Putamen (tissue), 1 donor: ENCODE measurements around the gene ZDHHC1.
"Not testable (repeated sequence)": the region's sequence is repeated elsewhere in the genome, so short reads cannot be mapped to it uniquely, and the experiment has no call there.

Experiments used
- DNase-seq: peaks from one replicate; pipeline ENCODE4 v3.0.0-alpha.2; 2016; ENCODE audit warnings: low spot score

The ZDHHC1 gene

GRCh38 chr16:67394155-67395104, 21.8 kb downstream of the ZDHHC1 start:
- DNase-seq, result no peak

DNA sequence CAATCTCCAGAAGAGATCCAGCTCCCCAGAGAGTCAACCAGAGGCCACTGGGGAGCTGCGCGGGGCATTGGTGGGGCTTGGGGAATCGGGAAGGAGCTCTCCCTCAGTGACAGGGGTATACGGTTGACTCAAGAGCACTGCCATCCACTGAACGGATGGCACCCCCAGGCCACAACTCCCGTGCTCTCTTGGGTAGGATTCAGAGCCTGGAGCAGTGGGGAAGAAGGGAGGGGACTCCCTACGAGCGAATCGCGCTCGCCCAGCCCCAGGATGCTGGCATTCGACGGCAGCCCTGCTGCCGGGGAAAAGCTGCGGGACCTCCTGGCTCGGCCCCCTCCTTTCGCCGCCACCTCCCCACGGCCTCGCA, 22.5 kb downstream of the ZDHHC1 start:
- DNase-seq, result no peak

DNA sequence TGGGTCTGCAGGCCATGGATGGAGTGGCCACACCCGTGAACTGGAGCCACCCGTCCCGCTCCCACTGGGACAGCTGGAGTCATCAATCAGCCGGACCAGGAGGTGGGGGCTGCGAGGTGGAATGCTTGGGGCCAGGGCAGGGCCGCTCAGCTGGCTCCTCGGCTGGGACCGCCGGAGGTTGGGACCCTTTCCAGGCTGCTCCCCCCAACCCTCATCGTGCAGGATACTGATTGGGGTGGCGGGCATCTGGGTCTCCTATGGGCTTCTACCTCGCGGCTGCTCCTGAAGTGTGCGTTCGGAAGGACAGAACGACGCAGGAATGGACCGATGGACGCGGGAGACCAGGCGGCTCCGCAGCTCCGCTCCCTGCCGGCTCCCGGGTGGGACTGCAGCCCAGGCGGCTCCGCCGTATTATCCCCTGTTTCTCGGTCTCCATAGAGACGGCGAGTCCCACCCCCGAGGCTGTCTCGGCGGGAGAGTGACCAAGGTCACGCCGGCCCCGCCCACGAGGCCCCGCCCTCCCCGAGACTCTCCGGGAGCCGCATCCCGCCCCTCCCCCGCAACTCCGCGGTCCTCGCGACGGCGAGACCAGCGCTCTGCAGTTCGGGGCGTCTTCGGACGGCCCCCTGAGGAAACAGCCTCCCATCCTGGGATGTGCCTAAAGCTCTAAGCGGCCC, 23.0 kb downstream of the ZDHHC1 start, which contains the start of gene TPPP3:
TSS of gene TPPP3 (minus strand) at position 388 of the 677 bp plus-strand sequence. CDS start 2,387 bp downstream, outside the sequence.
- peak; percentile 88 for DNase-seq

DNA sequence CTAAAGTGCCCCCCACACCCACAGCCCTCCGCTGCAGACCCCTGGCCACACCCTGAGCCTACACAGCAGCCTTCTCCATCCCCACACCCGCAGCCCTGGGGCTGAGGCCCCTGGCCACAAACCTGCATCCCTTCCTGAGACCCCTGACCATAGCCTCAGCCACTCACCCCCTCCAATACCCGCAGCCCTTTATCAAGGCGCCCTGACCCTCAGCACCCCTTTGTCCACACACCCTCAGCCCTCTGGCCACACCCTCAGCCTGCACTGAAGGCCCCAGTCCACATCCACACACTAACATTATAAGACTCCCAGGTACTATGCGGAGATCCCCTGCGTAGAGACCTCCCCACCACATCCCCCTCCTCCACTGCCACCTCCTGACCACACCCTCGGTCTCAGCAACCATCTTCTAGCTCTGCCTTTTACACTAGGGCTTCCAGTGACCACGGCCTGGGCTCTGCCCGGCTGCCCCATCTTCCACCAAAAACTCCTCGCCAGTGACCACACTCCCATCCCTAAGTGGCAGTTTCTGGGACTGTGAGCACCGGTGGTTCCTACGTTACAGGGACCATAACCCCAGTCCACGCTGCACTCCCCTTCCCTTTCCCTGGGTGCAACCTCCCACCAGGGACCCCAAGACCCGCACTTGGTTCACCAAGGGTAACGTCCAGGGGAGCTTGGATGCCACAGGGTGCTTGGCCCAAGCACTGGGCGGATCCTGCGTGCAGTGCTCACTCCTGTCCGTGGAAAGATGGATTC, 23.8 kb downstream of the ZDHHC1 start:
- DNase-seq, result no peak

GRCh38 chr16:67391424-67392300, 24.6 kb downstream of the ZDHHC1 start:
- DNase-seq, result peak; percentile 98

DNA sequence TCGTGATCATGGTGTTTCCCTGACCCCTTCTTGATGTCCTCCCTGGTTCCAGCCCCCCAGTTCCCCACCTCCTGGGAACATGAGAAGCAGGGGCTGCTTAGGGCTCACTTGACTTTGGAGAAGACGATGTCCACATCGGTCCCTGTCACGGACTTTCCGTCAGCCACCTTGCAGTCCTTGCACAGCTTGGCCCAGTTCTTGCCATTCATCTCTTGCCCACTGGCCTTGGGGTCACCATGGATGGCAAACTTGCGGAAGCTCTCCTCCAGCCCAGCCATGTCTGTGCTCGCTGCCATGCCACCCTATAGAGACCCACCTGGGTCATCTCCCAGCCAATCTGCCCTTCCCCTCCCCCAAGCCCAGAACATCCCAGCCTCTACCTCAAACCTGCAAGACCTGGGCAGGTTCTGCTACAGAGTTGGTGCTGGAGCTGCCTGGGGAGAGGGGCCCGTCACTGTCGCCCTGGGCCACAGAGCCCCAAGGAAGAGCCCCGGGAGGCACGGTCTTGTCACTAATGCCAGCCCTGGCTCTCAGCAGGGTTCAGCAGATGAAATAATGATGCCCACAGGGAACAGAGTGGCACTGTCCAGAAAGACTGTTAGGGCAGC, 25.4 kb downstream of the ZDHHC1 start:
- peak; percentile 39 for DNase-seq

DNA sequence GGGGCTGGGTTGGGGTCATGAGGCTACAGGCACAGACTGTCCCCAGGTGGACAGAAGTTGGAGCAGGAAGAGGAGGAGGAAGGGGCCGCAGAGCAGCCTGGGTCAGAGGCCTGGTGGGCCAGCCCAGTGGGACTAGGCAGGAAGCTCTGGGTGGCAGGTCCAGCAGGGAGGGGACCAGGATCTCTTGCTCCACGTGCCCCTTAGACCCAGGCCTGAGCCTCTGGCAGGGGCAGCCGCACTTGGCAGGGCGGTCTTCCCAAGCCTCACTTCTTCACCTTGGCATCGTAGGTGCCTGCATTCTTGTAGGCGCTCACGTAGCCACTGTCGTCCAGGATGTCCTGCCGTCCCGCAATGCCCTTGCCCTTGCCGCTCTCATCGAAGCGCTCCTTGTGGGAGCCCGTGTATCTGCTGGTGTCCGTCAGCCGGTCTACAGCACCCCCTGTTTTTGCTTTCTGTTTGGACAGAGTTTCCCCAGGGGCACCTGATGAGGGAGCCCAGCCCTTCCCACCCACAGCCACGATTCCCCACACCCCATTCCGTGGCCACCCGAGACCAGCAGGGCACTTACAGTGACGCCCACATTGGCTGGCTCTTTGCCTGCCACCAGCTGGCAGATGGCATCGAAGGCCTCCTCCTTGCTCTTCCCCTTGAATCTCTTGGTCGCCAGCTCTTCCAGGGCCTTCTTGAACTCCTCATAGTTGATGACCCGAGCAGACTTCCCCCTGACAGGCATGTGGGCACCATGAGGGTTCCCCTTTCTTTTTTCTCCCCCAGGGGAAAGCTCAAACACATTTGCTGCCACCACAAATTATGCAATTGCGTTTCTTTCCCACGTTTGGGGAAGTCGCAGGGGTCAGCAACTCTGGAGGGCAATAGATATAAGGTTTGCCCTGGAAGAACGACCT, 26.1 kb downstream of the ZDHHC1 start:
- DNase-seq, result peak; percentile 78

GRCh38 chr16:67388591-67388990, 27.7 kb downstream of the ZDHHC1 start:
- DNase-seq, result no peak

- DNase-seq, result no peak
Measured at GRCh38 chr16:67388191-67388590, 28.1 kb downstream of the ZDHHC1 start.

GRCh38 chr16:67387479-67388079, 28.7 kb downstream of the ZDHHC1 start:
- no peak for DNase-seq

DNA sequence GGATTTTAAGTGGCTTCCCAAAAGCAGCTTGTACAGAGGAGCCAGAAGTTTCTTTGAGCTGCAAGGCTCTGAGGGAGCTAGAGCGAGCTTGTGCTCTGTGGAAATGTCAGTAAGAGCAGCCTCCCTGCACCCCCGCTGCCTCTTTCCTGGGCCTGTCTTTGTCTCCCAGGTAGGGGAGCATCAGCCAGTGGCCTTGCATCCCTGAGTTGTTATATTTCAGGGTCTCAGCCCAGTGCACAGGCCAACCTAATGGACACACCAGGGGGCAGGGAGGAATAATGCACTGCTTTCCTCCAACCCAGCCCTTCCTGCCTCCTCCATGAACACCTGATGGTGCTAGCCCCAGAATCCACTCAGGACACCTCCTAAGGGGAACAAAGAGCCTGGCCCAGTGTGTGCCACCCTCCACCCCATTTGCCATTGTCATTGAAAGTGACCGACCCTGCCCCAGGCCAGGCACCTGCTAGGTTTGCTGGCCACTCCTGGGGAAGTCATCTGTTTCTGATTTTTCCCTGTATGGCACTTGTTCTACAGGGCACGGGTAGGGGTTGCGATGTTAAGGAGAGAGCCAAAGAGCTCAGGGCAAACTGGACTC, 29.3 kb downstream of the ZDHHC1 start:
- no peak for DNase-seq

GRCh38 chr16:67384778-67385510, 31.3 kb downstream of the ZDHHC1 start:
- DNase-seq, result no peak

DNA sequence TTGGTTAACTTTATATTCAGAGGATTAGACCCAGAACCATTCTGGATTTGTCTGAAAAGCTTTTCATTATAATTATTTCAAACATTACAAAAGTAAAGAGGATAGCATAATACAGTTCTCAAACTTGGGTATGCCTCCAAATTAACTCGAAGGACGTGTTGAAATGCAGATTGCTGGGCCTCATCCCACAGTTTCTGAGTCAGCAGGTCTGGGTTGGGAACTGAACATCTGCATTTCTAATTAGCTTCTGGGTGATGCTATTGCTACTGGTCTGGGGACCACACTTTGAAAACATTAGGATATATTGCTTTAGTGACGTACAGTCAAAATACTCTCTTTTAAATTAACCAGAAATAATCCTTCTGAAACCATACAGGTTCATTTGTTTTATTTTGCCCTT, 33.0 kb downstream of the ZDHHC1 start:
- DNase-seq, result no peak

GRCh38 chr16:67378642-67379041, 37.6 kb downstream of the ZDHHC1 start:
- no peak for DNase-seq

GRCh38 chr16:67376012-67376411, 40.3 kb downstream of the ZDHHC1 start:
- DNase-seq, result not testable (repeated sequence)

GRCh38 chr16:67372664-67373063, 43.6 kb downstream of the ZDHHC1 start:
- peak; percentile 35 for DNase-seq

- DNase-seq, result no peak
Measured at GRCh38 chr16:67370661-67371060, 45.6 kb downstream of the ZDHHC1 start.

- DNase-seq, result no peak
Measured at GRCh38 chr16:67364600-67365235, 51.6 kb downstream of the ZDHHC1 start.
